Neural progenitor cell (in vitro differentiated cells): ENCODE measurements around the gene LGR6. TPM values are rescaled to one million over a fixed set of nuclear protein-coding genes. Genes with fewer than 3 reads are reported as not detected.
A peak's percentile ranks its signal among the peaks of the same experiment; 100 is the strongest.

Source experiments
- DNase-seq: peaks from one replicate; pipeline ENCODE4 v3.0.0-alpha.2; 2016; ENCODE audit warnings: low spot score
- H2AFZ ChIP-seq: fragments of 200-600 bp; sonication (generic); replicated peaks from 2 replicates; pipeline ENCODE4 v1.6.1; 2016; ENCODE audit warnings: antibody characterized with exemption
- H3F3A ChIP-seq: fragments of 200-600 bp; sonication (generic); 2 replicates; pipeline ENCODE4 v1.6.1; 2016; ENCODE audit warnings: antibody characterized with exemption, low read depth
- H3K27ac ChIP-seq: fragments of 200-600 bp; sonication (generic); 2 replicates; pipeline ENCODE4 v1.5.1; 2016; ENCODE audit warnings: mild to moderate bottlenecking
- H3K27me3 ChIP-seq: fragments of 200-600 bp; sonication (generic); 2 replicates; pipeline ENCODE4 v1.6.1; 2016; ENCODE audit warnings: mild to moderate bottlenecking, moderate library complexity
- H3K36me3 ChIP-seq: fragments of 200-600 bp; sonication (generic); 2 replicates; pipeline ENCODE4 v1.5.1; 2016
- H3K4me1 ChIP-seq: fragments of 200-600 bp; sonication (generic); 2 replicates; pipeline ENCODE4 v1.6.1; 2016; ENCODE audit warnings: mixed run types
- H3K4me2 ChIP-seq: fragments of 200-600 bp; sonication (generic); 2 replicates; pipeline ENCODE4 v1.6.1; 2016
- H3K4me3 ChIP-seq: fragments of 200-600 bp; sonication (generic); 2 replicates; pipeline ENCODE4 v1.5.1; 2016
- H3K79me2 ChIP-seq: fragments of 200-600 bp; sonication (generic); 2 replicates; pipeline ENCODE4 v1.6.1; 2016; ENCODE audit warnings: low read depth
- H3K9ac ChIP-seq: fragments of 200-600 bp; sonication (generic); 2 replicates; pipeline ENCODE4 v1.6.1; 2016
- H3K9me3 ChIP-seq: fragments of 200-600 bp; sonication (generic); 2 replicates; pipeline ENCODE4 v1.5.1; 2016; ENCODE audit warnings: low read depth
- H4K20me1 ChIP-seq: fragments of 200-600 bp; sonication (generic); 2 replicates; pipeline ENCODE4 v1.6.1; 2016; ENCODE audit warnings: low read depth
- H3K27ac Mint-ChIP-seq: 3 replicates; pipeline ENCODE4 v1.8.0; 2021; ENCODE audit warnings: mixed read lengths
- H3K27me3 Mint-ChIP-seq: 2 replicates; pipeline ENCODE4 v1.8.0; 2022; ENCODE audit warnings: low read depth, mild to moderate bottlenecking, inconsistent platforms, moderate library complexity, mixed read lengths; ENCODE audit not compliant: insufficient read depth
- H3K36me3 Mint-ChIP-seq: 3 replicates; pipeline ENCODE4 v1.8.0; 2021; ENCODE audit warnings: mixed read lengths
- H3K4me1 Mint-ChIP-seq: 3 replicates; pipeline ENCODE4 v1.8.0; 2021; ENCODE audit warnings: mixed read lengths
- H3K4me3 Mint-ChIP-seq: 3 replicates; pipeline ENCODE4 v1.8.0; 2021; ENCODE audit warnings: mild to moderate bottlenecking, moderate library complexity, mixed read lengths
- H3K9me3 Mint-ChIP-seq: 3 replicates; pipeline ENCODE4 v1.8.0; 2020; ENCODE audit warnings: mixed read lengths
- CTCF ChIP-seq: fragments of 200-600 bp; sonication (generic); IDR thresholded peaks from 2 replicates; pipeline ENCODE4 v1.5.1; 2017; ENCODE audit warnings: antibody characterized with exemption, mild to moderate bottlenecking
- EZH2 ChIP-seq: fragments of 200-600 bp; sonication (generic); IDR thresholded peaks from 2 replicates; pipeline ENCODE4 v1.6.1; 2017; ENCODE audit warnings: antibody characterized with exemption, mild to moderate bottlenecking, moderate library complexity
- EZH2phosphoT487 ChIP-seq: fragments of 200-600 bp; sonication (generic); IDR thresholded peaks from 2 replicates; pipeline ENCODE4 v1.6.1; 2017; ENCODE audit warnings: antibody characterized with exemption
- total RNA-seq: library from RNA; depleted of rRNA; stranded (reverse); fragments of >200 nt; gene quantifications from 2 replicates; pipeline ENCODE4 v1.2.3, GENCODE V29; 2015; ENCODE audit warnings: low replicate concordance

LGR6 gene
- total RNA-seq, 1 donor from 2014 or later = not detected

GRCh38 chr1:202158810-202159533 is 34.6 kb upstream of the LGR6 start:
- H2AFZ ChIP-seq = no peak overlapping the region
- peaks cover 2% of the 10 kb centered on the region for H3K27me3 Mint-ChIP-seq
- peaks cover 29% of the 10 kb centered on the region for H3K4me1 Mint-ChIP-seq
- H3K4me1 ChIP-seq = peaks cover 6% of the 10 kb centered on the region
- TF ChIP-seq CTCF (no peak), EZH2 (no peak), EZH2phosphoT487 (no peak)
- H3K9me3 ChIP-seq = no peaks in the 10 kb centered on the region
- H3K4me3 ChIP-seq = no peak overlapping the region
- no peak overlapping the region for H3K27ac ChIP-seq
- no peaks in the 10 kb centered on the region for H3K36me3 ChIP-seq
- no peaks in the 10 kb centered on the region for H3K9me3 Mint-ChIP-seq
- H3K27me3 ChIP-seq = no peaks in the 10 kb centered on the region
- H3K4me2 ChIP-seq = no peak overlapping the region
- H3K4me3 Mint-ChIP-seq = no peak overlapping the region
- no peak for DNase-seq
- H3K36me3 Mint-ChIP-seq = no peaks in the 10 kb centered on the region
- no peaks in the 10 kb centered on the region for H4K20me1 ChIP-seq
- no peaks in the 10 kb centered on the region for H3K79me2 ChIP-seq
- no peaks in the 10 kb centered on the region for H3F3A ChIP-seq
- no peak overlapping the region for H3K27ac Mint-ChIP-seq
- no peak overlapping the region for H3K9ac ChIP-seq

GRCh38 chr1:202159534-202160371 is 33.8 kb upstream of the LGR6 start:
- Histone ChIP-seq H3K79me2 (no peaks in the 10 kb centered on the region), H3K27ac (no peak overlapping the region), H3F3A (no peaks in the 10 kb centered on the region), H3K4me3 (no peak overlapping the region), H2AFZ (no peak overlapping the region), H3K9ac (no peak overlapping the region), H3K27me3 (no peaks in the 10 kb centered on the region), H3K4me2 (no peak overlapping the region), H3K4me1 (peaks cover 6% of the 10 kb centered on the region), H3K36me3 (no peaks in the 10 kb centered on the region), H3K9me3 (no peaks in the 10 kb centered on the region), H4K20me1 (no peaks in the 10 kb centered on the region)
- DNase-seq = no peak
- Mint-ChIP-seq H3K27me3 (peaks cover 2% of the 10 kb centered on the region), H3K4me1 (peaks cover 28% of the 10 kb centered on the region), H3K36me3 (no peaks in the 10 kb centered on the region), H3K27ac (peak overlapping the region; percentile 24), H3K4me3 (no peak overlapping the region), H3K9me3 (no peaks in the 10 kb centered on the region)
- TF ChIP-seq CTCF (no peak), EZH2phosphoT487 (no peak), EZH2 (no peak)

GRCh38 chr1:202160377-202160940 is 33.1 kb upstream of the LGR6 start, which contains the start of gene PTPN7:
Gene PTPN7, minus strand, starts transcription at chr1:202160602. Its CDS starts 1,200 bp downstream, at chr1:202159402.
- no peaks in the 10 kb centered on the region for H3K27me3 ChIP-seq
- no peak for DNase-seq
- Mint-ChIP-seq H3K4me1 (peaks cover 26% of the 10 kb centered on the region), H3K9me3 (no peaks in the 10 kb centered on the region), H3K36me3 (no peaks in the 10 kb centered on the region), H3K27ac (peak within 1 kb of the TSS; percentile 60), H3K4me3 (no peak within 1 kb of the TSS), H3K27me3 (peaks cover 2% of the 10 kb centered on the region)
- no peaks in the 10 kb centered on the region for H3F3A ChIP-seq
- no peak within 1 kb of the TSS for H3K4me2 ChIP-seq
- TF ChIP-seq CTCF (no peak), EZH2 (no peak), EZH2phosphoT487 (no peak)
- H2AFZ ChIP-seq = no peak within 1 kb of the TSS
- H3K4me1 ChIP-seq = peaks cover 6% of the 10 kb centered on the region
- no peak within 1 kb of the TSS for H3K4me3 ChIP-seq
- H3K36me3 ChIP-seq = no peaks in the 10 kb centered on the region
- H4K20me1 ChIP-seq = no peaks in the 10 kb centered on the region
- no peaks in the 10 kb centered on the region for H3K9me3 ChIP-seq
- no peak within 1 kb of the TSS for H3K9ac ChIP-seq
- no peaks in the 10 kb centered on the region for H3K79me2 ChIP-seq
- H3K27ac ChIP-seq = no peak within 1 kb of the TSS
